ENCODE data around the gene TMEM101.

The TMEM101 gene

DNA sequence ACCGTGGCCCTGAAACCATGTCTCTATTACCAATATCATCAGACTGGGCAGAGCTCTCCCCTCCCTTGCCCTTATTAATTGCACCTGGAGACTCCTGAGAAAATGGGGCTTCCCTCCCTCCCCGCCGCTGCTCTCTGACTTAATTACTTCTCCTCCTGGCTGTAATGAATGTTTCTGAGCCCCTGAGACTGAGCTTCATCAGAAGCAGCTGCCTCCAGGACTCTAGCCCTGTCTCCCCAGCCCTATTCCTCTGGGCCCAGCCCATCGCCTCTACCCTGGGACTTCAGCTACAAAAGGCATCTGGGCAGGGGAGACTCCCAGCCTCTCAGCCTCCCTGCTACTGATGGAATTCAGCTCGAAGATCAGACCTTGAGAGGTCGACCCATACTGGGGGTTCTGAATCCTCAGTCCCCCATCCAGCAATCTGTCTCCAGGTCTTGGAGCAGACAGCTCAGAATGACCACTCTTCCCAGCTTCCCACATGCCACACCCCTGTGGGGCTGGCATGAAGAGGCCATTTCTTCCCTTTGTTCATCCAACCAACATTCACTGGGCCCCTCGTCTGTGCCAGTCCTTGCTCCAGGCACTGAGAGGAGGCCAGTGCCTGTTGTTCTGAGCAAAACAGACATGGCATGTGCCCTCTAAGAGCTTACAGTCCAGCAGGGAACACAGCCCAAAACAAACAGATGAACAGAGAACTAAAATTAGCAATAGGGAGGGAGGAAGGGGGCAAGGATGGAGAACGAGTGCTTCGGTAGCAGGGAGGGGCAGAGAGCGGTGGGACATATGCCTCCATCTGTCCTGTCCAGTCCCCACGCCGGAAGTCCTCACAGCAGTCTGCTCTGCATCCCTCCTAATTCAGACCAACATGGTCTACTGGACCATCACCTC lies 27.4 kb downstream of the TMEM101 start:
- ATAC-seq (replicated peaks; ENCODE audit: extremely low read depth, poor library complexity, severe bottlenecking) (no peak), DNase-seq (ENCODE audit: low spot score in 2 of 2) (no peak)
- Mint-ChIP-seq H3K27me3 (peaks cover 61% of the 10 kb centered on the region), H3K27ac (ENCODE audit: low read depth) (no peak overlapping the region), H3K9me3 (no peaks in the 10 kb centered on the region), H3K36me3 (ENCODE audit: insufficient read depth) (no peaks in the 10 kb centered on the region), H3K4me3 (no peak overlapping the region), H3K4me1 (no peaks in the 10 kb centered on the region)

DNA sequence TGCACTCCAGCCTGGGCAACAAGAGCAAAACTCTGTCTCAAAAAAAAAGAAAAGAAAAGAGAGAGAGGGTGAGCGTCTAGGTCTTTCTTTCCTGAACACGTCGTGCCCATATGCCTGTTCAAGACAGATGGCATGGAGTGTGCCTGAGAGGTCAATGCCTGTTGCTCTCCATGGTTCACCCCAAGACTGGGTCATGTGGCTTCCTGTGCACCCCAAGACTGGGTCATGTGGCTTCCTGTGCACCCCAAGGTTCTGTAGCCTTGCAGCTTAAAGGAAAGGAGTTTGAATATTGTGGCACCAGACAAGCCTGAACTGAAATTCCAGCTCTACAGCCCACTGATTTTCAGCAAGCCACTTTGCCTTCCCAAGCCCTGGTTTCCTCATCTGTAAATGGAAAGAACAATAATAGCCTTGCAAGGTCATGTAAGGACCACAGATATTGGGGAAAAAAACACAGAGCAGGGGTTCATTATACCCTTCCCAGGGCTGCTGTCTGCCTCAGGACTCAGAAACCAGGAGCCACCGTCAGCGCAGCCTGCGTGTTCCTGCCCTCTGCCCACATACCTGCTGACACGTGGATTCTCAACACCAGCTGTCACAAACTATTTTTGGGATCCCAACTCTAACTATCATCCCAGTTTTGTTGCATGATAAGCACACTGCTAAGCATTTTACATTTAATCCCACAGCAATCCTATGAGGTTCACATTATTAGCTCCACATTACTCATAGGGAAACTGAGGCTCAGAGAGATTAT lies 28.4 kb downstream of the TMEM101 start:
- no peak overlapping the region for H3K4me3 Mint-ChIP-seq
- H3K36me3 Mint-ChIP-seq (ENCODE audit: insufficient read depth) = no peaks in the 10 kb centered on the region
- ATAC-seq (replicated peaks; ENCODE audit: extremely low read depth, poor library complexity, severe bottlenecking) (no peak), DNase-seq (ENCODE audit: low spot score in 2 of 2) (no peak)
- no peak overlapping the region for H3K27ac Mint-ChIP-seq (ENCODE audit: low read depth)
- H3K4me1 Mint-ChIP-seq = no peaks in the 10 kb centered on the region
- no peaks in the 10 kb centered on the region for H3K9me3 Mint-ChIP-seq
- peaks cover 71% of the 10 kb centered on the region for H3K27me3 Mint-ChIP-seq

GRCh38 chr17:43984521-43984920 lies 30.2 kb downstream of the TMEM101 start:
- DNase-seq (ENCODE audit: low spot score in 2 of 2) (no peak), ATAC-seq (replicated peaks; ENCODE audit: extremely low read depth, poor library complexity, severe bottlenecking) (no peak)
- no peaks in the 10 kb centered on the region for H3K36me3 Mint-ChIP-seq (ENCODE audit: insufficient read depth)
- no peaks in the 10 kb centered on the region for H3K9me3 Mint-ChIP-seq
- H3K4me1 Mint-ChIP-seq = no peaks in the 10 kb centered on the region
- peaks cover 79% of the 10 kb centered on the region for H3K27me3 Mint-ChIP-seq
- H3K4me3 Mint-ChIP-seq = no peak overlapping the region
- H3K27ac Mint-ChIP-seq (ENCODE audit: low read depth) = no peak overlapping the region

DNA sequence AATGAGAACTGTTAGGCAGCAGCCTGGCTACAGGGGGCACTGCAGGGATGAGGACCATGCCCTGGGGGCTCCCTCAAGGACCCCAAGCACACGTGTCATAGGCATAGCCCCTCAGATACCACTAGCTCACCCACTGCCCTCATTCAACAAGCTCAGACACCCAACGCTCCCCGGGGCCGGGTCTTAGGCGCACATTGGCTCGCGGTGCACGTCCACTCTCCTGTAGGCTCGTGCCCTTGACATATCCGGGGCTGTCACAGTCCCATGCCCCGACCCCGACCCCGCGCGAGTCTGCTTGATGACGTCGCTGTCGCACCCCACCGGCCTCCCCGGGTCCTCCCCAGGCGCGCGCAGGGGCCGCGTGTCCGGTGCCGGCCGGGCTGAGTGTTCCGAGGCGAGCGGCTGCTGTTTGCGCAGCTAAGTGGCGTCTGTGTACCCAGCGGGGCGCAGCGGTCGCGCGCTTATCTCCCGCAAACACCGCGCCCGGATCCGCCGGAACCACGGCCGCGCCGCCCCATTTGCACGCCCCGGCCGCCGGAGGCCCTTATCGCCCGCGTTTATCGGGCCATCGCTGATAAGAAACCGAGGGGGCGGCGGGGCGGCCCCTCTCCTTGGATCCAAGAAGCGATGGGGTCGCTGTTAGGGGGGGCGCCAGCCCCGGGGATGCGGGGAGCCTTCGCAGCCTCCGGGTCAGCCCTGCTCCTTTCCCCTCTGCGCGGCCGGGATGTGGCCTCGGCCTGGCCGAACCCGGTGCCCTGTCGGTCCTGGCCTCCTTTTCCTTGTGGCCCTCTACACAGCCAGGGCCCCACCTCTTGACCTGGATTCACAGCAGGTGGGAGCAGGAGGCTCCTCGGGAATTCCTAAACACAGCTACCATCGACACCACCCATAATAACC lies 31.0 kb downstream of the TMEM101 start:
- Mint-ChIP-seq H3K27ac (ENCODE audit: low read depth) (no peak overlapping the region), H3K4me1 (no peaks in the 10 kb centered on the region), H3K36me3 (ENCODE audit: insufficient read depth) (no peaks in the 10 kb centered on the region), H3K27me3 (peaks cover 78% of the 10 kb centered on the region), H3K9me3 (no peaks in the 10 kb centered on the region), H3K4me3 (no peak overlapping the region)
- no peak for DNase-seq (ENCODE audit: low spot score in 2 of 2)
- no peak for ATAC-seq (replicated peaks; ENCODE audit: extremely low read depth, poor library complexity, severe bottlenecking)

DNA sequence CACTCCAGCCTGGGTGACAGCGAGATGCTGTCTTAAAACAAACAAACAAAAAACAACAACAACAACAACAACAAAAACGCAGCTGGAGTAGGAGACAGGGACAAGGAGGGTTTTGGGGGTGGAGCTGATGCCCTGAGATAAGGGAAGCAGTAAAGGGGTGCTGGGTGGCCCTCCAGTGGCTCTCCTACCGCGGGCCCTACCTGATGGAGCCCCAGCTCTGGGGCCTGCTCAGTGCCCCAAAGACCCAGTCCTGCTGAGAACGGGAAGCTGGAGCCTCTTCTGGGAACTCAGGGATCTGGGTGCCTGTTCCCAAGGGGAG lies 31.6 kb downstream of the TMEM101 start:
- Mint-ChIP-seq H3K36me3 (ENCODE audit: insufficient read depth) (no peaks in the 10 kb centered on the region), H3K4me1 (no peaks in the 10 kb centered on the region), H3K4me3 (peak overlapping the region; percentile 46), H3K27ac (ENCODE audit: low read depth) (no peak overlapping the region), H3K27me3 (peaks cover 78% of the 10 kb centered on the region), H3K9me3 (no peaks in the 10 kb centered on the region)
- DNase-seq (ENCODE audit: low spot score in 2 of 2) (no peak), ATAC-seq (replicated peaks; ENCODE audit: extremely low read depth, poor library complexity, severe bottlenecking) (no peak)

GRCh38 chr17:43982171-43982570 lies 32.6 kb downstream of the TMEM101 start:
- Mint-ChIP-seq H3K4me3 (no peak overlapping the region), H3K36me3 (ENCODE audit: insufficient read depth) (no peaks in the 10 kb centered on the region), H3K4me1 (no peaks in the 10 kb centered on the region), H3K9me3 (no peaks in the 10 kb centered on the region), H3K27ac (ENCODE audit: low read depth) (no peak overlapping the region), H3K27me3 (peaks cover 76% of the 10 kb centered on the region)
- no peak for DNase-seq (ENCODE audit: low spot score in 2 of 2)
- ATAC-seq (replicated peaks; ENCODE audit: extremely low read depth, poor library complexity, severe bottlenecking) = no peak

DNA sequence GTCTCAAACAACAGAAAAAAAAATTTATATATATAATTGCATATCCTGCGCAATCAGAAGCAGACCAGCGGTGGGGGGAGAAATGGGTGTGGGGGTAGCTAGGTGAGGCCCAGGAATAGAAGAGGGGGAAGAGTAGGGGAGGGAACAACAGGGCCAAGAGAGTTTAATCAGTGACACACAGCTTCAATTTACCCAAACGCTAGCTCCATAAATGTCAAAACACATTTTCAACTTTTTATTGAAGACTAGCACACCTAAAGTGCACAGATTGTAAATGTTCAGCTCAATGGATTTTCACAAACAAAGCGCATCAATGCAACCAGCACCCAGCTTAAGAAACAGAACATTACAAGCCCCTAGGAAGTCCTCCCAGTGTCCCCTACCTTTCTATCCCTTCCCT lies 35.1 kb downstream of the TMEM101 start:
- Mint-ChIP-seq H3K27ac (ENCODE audit: low read depth) (no peak overlapping the region), H3K27me3 (peaks cover 53% of the 10 kb centered on the region), H3K4me1 (no peaks in the 10 kb centered on the region), H3K4me3 (no peak overlapping the region), H3K36me3 (ENCODE audit: insufficient read depth) (no peaks in the 10 kb centered on the region), H3K9me3 (no peaks in the 10 kb centered on the region)
- DNase-seq (ENCODE audit: low spot score in 2 of 2) (no peak), ATAC-seq (replicated peaks; ENCODE audit: extremely low read depth, poor library complexity, severe bottlenecking) (no peak)

DNA sequence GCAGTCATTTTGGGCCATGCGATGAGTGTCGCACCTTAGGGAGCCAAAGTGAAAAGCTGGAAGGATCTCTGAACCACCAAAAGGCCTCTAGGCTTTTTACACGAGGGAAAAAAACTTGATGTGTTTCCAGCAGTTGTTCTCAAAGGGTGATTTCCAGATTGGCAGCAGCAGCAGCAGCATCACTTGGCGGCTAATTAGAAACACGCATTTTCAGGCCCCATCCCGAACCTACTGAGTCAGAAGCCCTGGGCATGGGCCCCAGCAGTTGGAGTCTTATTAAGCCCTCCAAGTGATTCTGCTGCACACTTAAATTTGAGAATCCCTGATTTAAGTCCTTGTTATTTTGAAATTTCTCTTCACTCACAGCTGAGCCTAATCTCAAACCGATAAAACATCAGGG lies 35.8 kb downstream of the TMEM101 start:
- H3K9me3 Mint-ChIP-seq = no peaks in the 10 kb centered on the region
- H3K4me1 Mint-ChIP-seq = no peaks in the 10 kb centered on the region
- no peak overlapping the region for H3K27ac Mint-ChIP-seq (ENCODE audit: low read depth)
- DNase-seq (ENCODE audit: low spot score in 2 of 2) (no peak), ATAC-seq (replicated peaks; ENCODE audit: extremely low read depth, poor library complexity, severe bottlenecking) (no peak)
- no peaks in the 10 kb centered on the region for H3K36me3 Mint-ChIP-seq (ENCODE audit: insufficient read depth)
- no peak overlapping the region for H3K4me3 Mint-ChIP-seq
- H3K27me3 Mint-ChIP-seq = peaks cover 54% of the 10 kb centered on the region

DNA sequence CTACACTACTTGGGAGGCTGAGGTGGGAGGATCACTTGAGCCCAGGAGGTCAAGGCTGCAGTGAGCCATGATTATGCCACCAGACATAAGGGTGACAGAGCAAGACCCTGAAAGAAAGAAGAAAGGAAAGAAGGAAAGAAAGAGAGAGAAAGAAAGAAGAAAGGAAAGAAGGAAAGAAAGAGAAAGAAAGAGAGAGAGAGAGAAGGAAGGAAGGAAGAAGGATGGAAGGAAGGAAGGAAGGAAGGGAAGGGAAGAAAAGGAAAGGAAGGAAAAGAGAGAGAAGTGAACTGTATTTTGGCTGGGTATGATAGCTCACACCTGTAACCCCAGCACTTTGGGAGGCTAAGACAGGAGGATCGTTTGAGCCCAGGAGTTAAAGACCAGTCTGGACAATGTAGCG lies 36.7 kb downstream of the TMEM101 start:
- DNase-seq (ENCODE audit: low spot score in 2 of 2) (no peak), ATAC-seq (replicated peaks; ENCODE audit: extremely low read depth, poor library complexity, severe bottlenecking) (no peak)
- no peaks in the 10 kb centered on the region for H3K4me1 Mint-ChIP-seq
- H3K27me3 Mint-ChIP-seq = peaks cover 52% of the 10 kb centered on the region
- no peaks in the 10 kb centered on the region for H3K36me3 Mint-ChIP-seq (ENCODE audit: insufficient read depth)
- H3K4me3 Mint-ChIP-seq = no peak overlapping the region
- no peaks in the 10 kb centered on the region for H3K9me3 Mint-ChIP-seq
- no peak overlapping the region for H3K27ac Mint-ChIP-seq (ENCODE audit: low read depth)

DNA sequence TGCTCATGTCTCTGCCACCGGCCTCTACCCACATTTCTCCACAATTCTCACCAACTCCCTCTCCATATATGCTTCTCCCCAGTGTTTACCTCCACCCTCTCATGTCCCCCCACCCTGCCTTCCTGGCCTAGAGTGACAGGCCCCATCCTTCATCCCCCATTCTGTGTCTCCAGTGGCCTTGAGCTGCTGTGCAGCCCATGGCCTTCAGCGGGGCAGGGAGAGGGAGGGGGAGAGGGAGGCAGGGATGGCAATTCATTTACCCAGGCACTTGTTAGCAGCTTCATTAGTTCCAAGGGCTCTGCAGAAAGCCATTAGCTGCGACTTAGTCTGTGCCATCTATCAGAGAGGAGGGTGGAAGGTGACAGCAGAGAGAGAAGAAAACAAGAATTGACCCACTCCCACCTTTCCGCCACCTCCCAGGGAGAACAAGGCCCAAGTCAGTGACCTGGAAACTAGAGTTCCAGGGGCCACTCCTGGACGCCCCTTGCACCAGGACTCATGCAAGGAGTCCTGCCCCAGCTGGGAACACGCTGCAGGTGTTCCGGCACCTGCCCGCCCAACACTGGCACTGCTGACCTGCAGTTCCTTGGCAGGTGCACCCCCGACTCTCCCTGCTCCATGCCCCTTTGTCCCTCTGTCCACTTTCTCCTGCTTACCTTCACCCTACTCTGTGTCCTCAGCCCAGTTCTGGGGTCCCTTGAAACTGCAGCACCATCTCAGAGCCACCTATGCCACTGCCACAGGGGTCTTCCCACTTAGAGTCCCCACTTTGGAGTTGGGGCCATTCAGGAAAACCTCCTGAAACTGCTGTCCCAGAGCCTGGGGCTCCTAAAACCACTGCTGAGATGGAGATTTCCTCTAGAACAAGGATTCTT lies 37.6 kb downstream of the TMEM101 start:
- Mint-ChIP-seq H3K9me3 (no peaks in the 10 kb centered on the region), H3K27me3 (peaks cover 43% of the 10 kb centered on the region), H3K4me1 (no peaks in the 10 kb centered on the region), H3K36me3 (ENCODE audit: insufficient read depth) (no peaks in the 10 kb centered on the region), H3K27ac (ENCODE audit: low read depth) (no peak overlapping the region), H3K4me3 (no peak overlapping the region)
- no peak for ATAC-seq (replicated peaks; ENCODE audit: extremely low read depth, poor library complexity, severe bottlenecking)
- no peak for DNase-seq (ENCODE audit: low spot score in 2 of 2)

DNA sequence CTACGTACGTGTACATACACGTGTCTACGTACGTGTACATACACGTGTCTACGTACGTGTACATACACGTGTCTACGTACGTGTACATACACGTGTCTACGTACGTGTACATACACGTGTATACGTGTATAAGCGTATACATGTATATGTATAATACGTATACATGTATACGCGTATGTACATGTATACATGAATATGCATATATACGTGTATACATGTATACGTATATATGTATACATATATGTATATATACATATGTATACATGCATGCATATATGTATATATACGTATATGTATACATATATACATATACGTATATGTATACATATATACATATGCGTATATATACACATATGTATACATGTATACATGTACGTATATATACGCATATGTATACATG lies 38.9 kb downstream of the TMEM101 start:
- H3K27ac Mint-ChIP-seq (ENCODE audit: low read depth) = no peak overlapping the region
- no peaks in the 10 kb centered on the region for H3K4me1 Mint-ChIP-seq
- peaks cover 30% of the 10 kb centered on the region for H3K27me3 Mint-ChIP-seq
- ATAC-seq (replicated peaks; ENCODE audit: extremely low read depth, poor library complexity, severe bottlenecking) = no peak
- DNase-seq (ENCODE audit: low spot score in 2 of 2) = no peak
- no peaks in the 10 kb centered on the region for H3K9me3 Mint-ChIP-seq
- no peak overlapping the region for H3K4me3 Mint-ChIP-seq
- no peaks in the 10 kb centered on the region for H3K36me3 Mint-ChIP-seq (ENCODE audit: insufficient read depth)
